HG03439 (cell line): ENCODE data around the gene HCST.

Source experiments
- ATAC-seq: cut with Tn5 transposase; IDR thresholded peaks from one replicate; pipeline ENCODE4 v1.9.1; 2021; ENCODE audit warnings: mild to moderate bottlenecking, moderate library complexity; ENCODE audit not compliant: unreplicated experiment

The HCST gene

GRCh38 chr19:35935911-35936737 is 33.8 kb downstream of the HCST start, which contains the start of gene LRFN3:
Gene LRFN3, plus strand, starts transcription at chr19:35936374. Its CDS starts 3,052 bp downstream, at chr19:35939426.
- ATAC-seq = no peak

- ATAC-seq = no peak
Measured at GRCh38 chr19:35936738-35937268, 34.5 kb downstream of the HCST start.

- ATAC-seq = no peak
Measured at GRCh38 chr19:35937345-35938281, 35.3 kb downstream of the HCST start.

- no peak for ATAC-seq
Measured at GRCh38 chr19:35938282-35939224, 36.2 kb downstream of the HCST start.

- no peak for ATAC-seq
Measured at GRCh38 chr19:35939307-35940077, 37.2 kb downstream of the HCST start.

GRCh38 chr19:35940078-35940775 is 37.9 kb downstream of the HCST start:
- no peak for ATAC-seq

- ATAC-seq = no peak
Measured at GRCh38 chr19:35940839-35941238, 38.5 kb downstream of the HCST start.

GRCh38 chr19:35942235-35942634 is 39.9 kb downstream of the HCST start:
- ATAC-seq = no peak

- no peak for ATAC-seq
Measured at GRCh38 chr19:35943321-35944301, 41.3 kb downstream of the HCST start.

- no peak for ATAC-seq
Measured at GRCh38 chr19:35944556-35944955, 42.2 kb downstream of the HCST start.

GRCh38 chr19:35945121-35945790 is 42.9 kb downstream of the HCST start:
- ATAC-seq = no peak

GRCh38 chr19:35946203-35946602 is 43.9 kb downstream of the HCST start:
- ATAC-seq = no peak

GRCh38 chr19:35949131-35949530 is 46.8 kb downstream of the HCST start:
- no peak for ATAC-seq
